A673 (cell line): ENCODE data around the gene KCNV2. TPM values are rescaled to one million over a fixed set of nuclear protein-coding genes. Genes with fewer than 3 reads are reported as not detected.

Experiments used
- BruUV-seq: library from RNA; stranded (reverse); fragments of 400-500 nt; replicated peaks from 2 replicates; lab custom pipeline; 2021; lab: Mats Ljungman, UMichigan
- CTCF ChIA-PET: fragments of 300-600 bp; sonication (Branson Sonifier 250); formaldehyde crosslinking; loops from one replicate; lab custom pipeline; 2022; ENCODE audit warnings: antibody characterized with exemption; lab: Charles Lee
- POLR2A ChIA-PET: fragments of 300-600 bp; sonication (Branson Sonifier 250); formaldehyde crosslinking; loops from one replicate; lab custom pipeline; 2022; ENCODE audit warnings: antibody characterized with exemption; ENCODE audit not compliant: low non-redundant PET; lab: Charles Lee
- DNase-seq: peaks from one replicate; pipeline ENCODE4 v3.0.0-alpha.2; 2015; ENCODE audit warnings: low spot score
- H3K27ac ChIP-seq: fragments of 200-600 bp; sonication (generic); 2 replicates; pipeline ENCODE4 v1.5.1; 2016; ENCODE audit warnings: mixed run types, low read depth, mild to moderate bottlenecking, mixed read lengths, antibody characterized with exemption, low read length; ENCODE audit not compliant: poor library complexity, severe bottlenecking
- H3K27me3 ChIP-seq: fragments of 200-600 bp; sonication (generic); replicated peaks from 2 replicates; pipeline ENCODE4 v1.6.1; 2017; ENCODE audit warnings: mixed run types, low read depth, mild to moderate bottlenecking, mixed read lengths, antibody characterized with exemption, low read length; ENCODE audit not compliant: insufficient read depth, poor library complexity
- H3K36me3 ChIP-seq: fragments of 200-600 bp; sonication (generic); 2 replicates; pipeline ENCODE4 v1.6.1; 2016; ENCODE audit warnings: mixed run types, mild to moderate bottlenecking, mixed read lengths, antibody characterized with exemption, low read length; ENCODE audit not compliant: insufficient read depth, poor library complexity, severe bottlenecking
- H3K4me1 ChIP-seq: fragments of 200-600 bp; sonication (generic); 2 replicates; pipeline ENCODE4 v1.6.1; 2017; ENCODE audit warnings: mixed run types, mild to moderate bottlenecking, mixed read lengths, antibody characterized with exemption, low read length; ENCODE audit not compliant: insufficient read depth, poor library complexity, severe bottlenecking
- H3K4me3 ChIP-seq: fragments of 200-600 bp; sonication (generic); 2 replicates; pipeline ENCODE4 v1.5.1; 2016; ENCODE audit warnings: low read depth, mixed run types, mild to moderate bottlenecking, mixed read lengths, low read length; ENCODE audit not compliant: poor library complexity, severe bottlenecking
- H3K9me3 ChIP-seq: fragments of 200-600 bp; sonication (generic); 2 replicates; pipeline ENCODE4 v1.6.1; 2016; ENCODE audit warnings: mixed run types, low read depth, mild to moderate bottlenecking, mixed read lengths, antibody characterized with exemption, low read length; ENCODE audit not compliant: poor library complexity, severe bottlenecking
- CTCF ChIP-seq: fragments of 300-800, 200-600 bp; sonication (generic); conservative IDR thresholded peaks from 2 replicates; pipeline ENCODE4 v1.5.1; 2017; ENCODE audit warnings: low read depth, mild to moderate bottlenecking, antibody characterized with exemption, low read length, moderate library complexity, mixed read lengths
- EZH2 ChIP-seq: fragments of 200-600 bp; sonication (generic); IDR thresholded peaks from 2 replicates; pipeline ENCODE4 v1.6.1; 2017; ENCODE audit warnings: borderline replicate concordance, low read depth, mild to moderate bottlenecking, mixed read lengths, antibody characterized with exemption, low read length; ENCODE audit not compliant: poor library complexity, severe bottlenecking
- intact Hi-C: fragments of 100-400 bp; cut with micrococcal nuclease; formaldehyde crosslinking; loops from one replicate; pipeline ENCODE4 v1.10.0; 2022; ENCODE audit not compliant: unreplicated experiment
- total RNA-seq: library from RNA; stranded (reverse); gene quantifications from 2 replicates; pipeline ENCODE4 v1.2.3, GENCODE V29; 2021

KCNV2 gene
- total RNA-seq, 1 experiment from 2014 or later = not detected

GRCh38 chr9:2725126-2725525 lies 7.8 kb downstream of the KCNV2 start:
- CTCF ChIA-PET = no interaction called here
- H3K4me3 ChIP-seq = no peak overlapping the region
- no peaks in the 10 kb centered on the region for H3K27me3 ChIP-seq
- no peak for DNase-seq
- no peak overlapping the region for H3K27ac ChIP-seq
- H3K4me1 ChIP-seq = peaks cover 6% of the 10 kb centered on the region
- no peak for TF ChIP-seq CTCF
- TF ChIP-seq EZH2 = no peak
- no TSS peak for BruUV-seq
- H3K9me3 ChIP-seq = no peaks in the 10 kb centered on the region
- intact Hi-C loops = loop anchor here (5.0 to 10.0 kb wide), 2 partner anchors 498 to 590 kb away; no protein-coding TSS in a partner anchor
- no peaks in the 10 kb centered on the region for H3K36me3 ChIP-seq
- POLR2A ChIA-PET = no interaction called here

GRCh38 chr9:2725898-2726649 lies 8.8 kb downstream of the KCNV2 start:
- no peak for DNase-seq
- Histone ChIP-seq H3K9me3 (no peaks in the 10 kb centered on the region), H3K4me3 (no peak overlapping the region), H3K27me3 (no peaks in the 10 kb centered on the region), H3K27ac (no peak overlapping the region), H3K36me3 (no peaks in the 10 kb centered on the region), H3K4me1 (peaks cover 6% of the 10 kb centered on the region)
- no TSS peak for BruUV-seq
- intact Hi-C loops = loop anchor here (5.0 to 10.0 kb wide), 2 partner anchors 499 to 591 kb away; no protein-coding TSS in a partner anchor
- CTCF ChIA-PET = no interaction called here
- no peak for TF ChIP-seq CTCF
- TF ChIP-seq EZH2 = no peak
- POLR2A ChIA-PET = no interaction called here

GRCh38 chr9:2726650-2727340 lies 9.5 kb downstream of the KCNV2 start:
- Histone ChIP-seq H3K36me3 (no peaks in the 10 kb centered on the region), H3K4me3 (no peak overlapping the region), H3K27ac (no peak overlapping the region), H3K27me3 (no peaks in the 10 kb centered on the region), H3K9me3 (no peaks in the 10 kb centered on the region), H3K4me1 (peaks cover 6% of the 10 kb centered on the region)
- intact Hi-C loops = loop anchor here (5.0 to 10.0 kb wide), 2 partner anchors 499 to 592 kb away; no protein-coding TSS in a partner anchor
- POLR2A ChIA-PET = no interaction called here
- TF ChIP-seq EZH2 (no peak), CTCF (no peak)
- DNase-seq = no peak
- BruUV-seq = no TSS peak
- CTCF ChIA-PET = no interaction called here
